Measurements from ENCODE around the gene EDC3.

- no peak for TF ChIP-seq CTCF (IDR thresholded peaks at IDR 0.05; ENCODE audit: low read depth, low read length)
- TF ChIP-seq EZH2phosphoT487 (IDR thresholded peaks at IDR 0.05; ENCODE audit: low read depth): no peak
Measured at GRCh38 chr15:74664028-74664616, 31.7 kb downstream of the EDC3 start.

All from OCI-LY3 (cell line).